Thyroid gland (tissue), 4 donors: ENCODE measurements around the gene SHLD3.

Experiments
- POLR2A ChIP-seq, 2 donors: fragments of 450-650 bp; IDR thresholded peaks; one replicate each; pipeline ENCODE4 v1.6.1; 2017; ENCODE audit warnings: antibody characterized with exemption in 2 of 2, mild to moderate bottlenecking in 2 of 2, moderate library complexity in 1 of 2
- TF ChIP-seq, protein P1 (sequence below), 6 experiments: fragments of 200-600 bp in 3 of 6; fragments of 450-650 bp in 3 of 6; sonication (generic) in 3 of 6; IDR thresholded peaks; one replicate each; pipeline ENCODE4 v1.5.1; 2016 to 2019; ENCODE audit warnings: antibody characterized with exemption in 6 of 6, mild to moderate bottlenecking in 2 of 6, inconsistent platforms in 1 of 6, moderate library complexity in 1 of 6

DNA sequence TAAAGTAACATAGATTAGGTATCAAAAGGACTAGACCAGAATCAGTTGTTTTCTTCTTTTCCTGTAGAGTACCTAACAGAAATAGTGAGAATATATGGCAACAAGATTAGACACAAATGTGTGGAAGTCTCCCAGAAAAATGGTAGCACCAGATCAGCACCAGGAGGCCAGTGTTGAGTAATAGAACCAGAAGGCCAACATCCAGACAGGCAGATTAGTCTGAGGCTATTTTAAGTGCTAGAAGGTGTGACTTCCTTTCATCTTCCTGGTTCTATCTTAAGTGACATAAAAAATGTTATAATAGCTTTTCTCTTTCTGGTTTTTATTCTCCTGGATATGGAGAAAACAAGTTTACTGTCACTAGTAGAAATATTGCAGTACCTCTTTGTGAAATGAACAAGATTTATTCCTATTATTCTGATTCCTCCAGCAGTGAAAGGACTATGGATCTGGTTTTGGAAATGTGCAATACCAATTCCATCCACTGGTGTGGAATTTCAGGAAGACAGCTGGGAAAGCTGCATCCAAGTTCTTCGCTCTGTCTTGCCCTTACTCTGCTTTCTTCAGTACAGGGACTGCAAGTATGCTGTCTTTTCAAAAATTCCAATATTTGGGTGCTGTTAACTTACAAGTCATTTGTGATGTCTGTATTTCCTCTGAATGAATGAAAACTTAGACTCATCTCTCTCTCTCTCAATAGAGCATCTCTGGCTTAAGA is 39.1 kb downstream of the SHLD3 start:
- TF ChIP-seq, protein P1, sequence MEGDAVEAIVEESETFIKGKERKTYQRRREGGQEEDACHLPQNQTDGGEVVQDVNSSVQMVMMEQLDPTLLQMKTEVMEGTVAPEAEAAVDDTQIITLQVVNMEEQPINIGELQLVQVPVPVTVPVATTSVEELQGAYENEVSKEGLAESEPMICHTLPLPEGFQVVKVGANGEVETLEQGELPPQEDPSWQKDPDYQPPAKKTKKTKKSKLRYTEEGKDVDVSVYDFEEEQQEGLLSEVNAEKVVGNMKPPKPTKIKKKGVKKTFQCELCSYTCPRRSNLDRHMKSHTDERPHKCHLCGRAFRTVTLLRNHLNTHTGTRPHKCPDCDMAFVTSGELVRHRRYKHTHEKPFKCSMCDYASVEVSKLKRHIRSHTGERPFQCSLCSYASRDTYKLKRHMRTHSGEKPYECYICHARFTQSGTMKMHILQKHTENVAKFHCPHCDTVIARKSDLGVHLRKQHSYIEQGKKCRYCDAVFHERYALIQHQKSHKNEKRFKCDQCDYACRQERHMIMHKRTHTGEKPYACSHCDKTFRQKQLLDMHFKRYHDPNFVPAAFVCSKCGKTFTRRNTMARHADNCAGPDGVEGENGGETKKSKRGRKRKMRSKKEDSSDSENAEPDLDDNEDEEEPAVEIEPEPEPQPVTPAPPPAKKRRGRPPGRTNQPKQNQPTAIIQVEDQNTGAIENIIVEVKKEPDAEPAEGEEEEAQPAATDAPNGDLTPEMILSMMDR (IDR thresholded peaks at IDR 0.05) = peak in 1 of 6 experiments; percentile 27
- TF ChIP-seq POLR2A (IDR thresholded peaks at IDR 0.05) = no peak
